ENCODE measurements around the gene XIST.
A peak's percentile ranks its signal among the peaks of the same experiment; 100 is the strongest.
"Not testable (repeated sequence)": the region's sequence is repeated elsewhere in the genome, so short reads cannot be mapped to it uniquely, and the experiment has no call there.

Gene XIST

GRCh38 chrX:73852467-73852866 is at the start of gene XIST:
Gene XIST (minus strand): TSS chrX:73852714.
- DNase-seq (ENCODE audit: low read depth in 2 of 2): peak in 1 of 2 donors; percentile 31

GRCh38 chrX:73898315-73898714 is 45.8 kb upstream of the XIST start:
- DNase-seq (ENCODE audit: low read depth in 2 of 2): not testable (repeated sequence)

- not testable (repeated sequence) for DNase-seq (ENCODE audit: low read depth in 2 of 2)
These were observed 40.1 kb upstream of the XIST start for GRCh38 chrX:73892515-73893090.

DNA sequence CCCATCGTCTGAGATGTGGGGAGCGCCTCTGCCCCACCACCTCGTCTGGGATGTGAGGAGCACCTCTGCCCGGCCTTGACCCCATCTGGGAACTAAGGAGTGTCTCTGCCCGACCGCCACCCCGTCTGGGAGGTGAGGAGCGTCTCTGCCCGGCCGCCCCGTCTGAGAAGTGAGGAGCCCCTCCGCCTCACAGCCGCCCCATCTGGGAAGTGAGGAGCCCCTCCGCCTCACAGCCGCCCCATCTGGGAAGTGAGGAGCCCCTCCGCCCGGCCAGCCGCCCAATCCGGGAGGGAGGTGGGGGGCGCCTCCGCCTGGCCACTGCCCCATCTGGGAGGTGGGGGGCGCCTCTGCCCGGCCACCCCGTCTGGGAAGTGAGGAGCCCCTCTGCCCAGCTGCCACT is 29.7 kb upstream of the XIST start:
- DNase-seq (ENCODE audit: low read depth in 2 of 2): not testable (repeated sequence)

GRCh38 chrX:73877687-73878086 is 25.2 kb upstream of the XIST start:
- no peak for DNase-seq (ENCODE audit: low read depth in 2 of 2)

GRCh38 chrX:73876911-73877310 is 24.4 kb upstream of the XIST start:
- no peak for DNase-seq (ENCODE audit: low read depth in 2 of 2)

- no peak for DNase-seq (ENCODE audit: low read depth in 2 of 2)
These were observed 16.4 kb upstream of the XIST start for GRCh38 chrX:73868916-73869315.

DNA sequence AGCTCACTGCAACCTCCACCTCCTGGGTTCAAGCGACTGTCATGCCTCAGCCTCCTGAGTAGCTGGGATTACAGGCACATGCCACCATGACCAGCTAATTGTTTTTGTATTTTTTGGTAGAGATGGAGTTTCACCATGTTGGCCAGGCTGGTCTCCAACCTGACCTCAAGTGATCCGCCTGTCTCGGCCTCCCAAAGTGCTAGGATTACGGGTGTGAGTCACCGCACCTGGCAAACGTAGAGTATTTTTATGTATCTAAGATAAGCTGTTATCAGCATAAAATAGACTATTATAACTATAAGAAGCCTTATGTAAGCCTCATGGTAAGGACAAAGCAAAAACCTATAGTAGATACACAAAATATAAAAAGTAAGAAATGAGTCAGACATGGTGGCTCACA is 14.6 kb upstream of the XIST start:
- no peak for DNase-seq (ENCODE audit: low read depth in 2 of 2)

- DNase-seq (ENCODE audit: low read depth in 2 of 2): no peak
These were observed 11.3 kb upstream of the XIST start for GRCh38 chrX:73863852-73864251.

GRCh38 chrX:73863268-73863667 is 10.8 kb upstream of the XIST start:
- no peak for DNase-seq (ENCODE audit: low read depth in 2 of 2)

GRCh38 chrX:73859622-73860021 is 7.1 kb upstream of the XIST start:
- no peak for DNase-seq (ENCODE audit: low read depth in 2 of 2)

- peak; percentile 24 to 38 for DNase-seq (ENCODE audit: low read depth in 2 of 2)
These were observed 3.0 kb upstream of the XIST start for GRCh38 chrX:73855546-73855945.

- DNase-seq (ENCODE audit: low read depth in 2 of 2): no peak
These were observed 492 bp downstream of the XIST start for GRCh38 chrX:73852022-73852421.

GRCh38 chrX:73851014-73852009 is 1.2 kb downstream of the XIST start:
- peak in 1 of 2 donors; percentile 47 for DNase-seq (ENCODE audit: low read depth in 2 of 2)

- no peak for DNase-seq (ENCODE audit: low read depth in 2 of 2)
These were observed 2.1 kb downstream of the XIST start for GRCh38 chrX:73850124-73851013.

DNA sequence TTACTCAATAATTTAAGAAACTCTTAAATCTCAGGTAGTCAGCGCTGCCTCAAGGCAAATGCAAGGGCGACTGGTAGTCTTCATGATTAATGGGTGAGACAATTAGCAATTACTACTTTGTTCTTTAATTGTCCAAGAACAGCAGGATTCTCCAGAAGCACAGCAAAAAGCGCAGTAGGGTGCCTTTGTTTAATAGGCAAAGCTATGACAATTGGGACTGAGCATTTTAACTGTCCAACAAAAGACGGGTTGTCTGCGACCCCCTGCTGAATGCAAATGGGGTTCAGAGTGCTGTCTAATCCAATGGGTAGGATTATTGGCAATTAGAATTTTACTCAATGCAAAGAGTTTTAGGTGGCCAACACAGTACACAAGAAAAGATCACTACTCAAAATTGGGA is 3.4 kb downstream of the XIST start:
- DNase-seq (ENCODE audit: low read depth in 2 of 2): no peak

DNA sequence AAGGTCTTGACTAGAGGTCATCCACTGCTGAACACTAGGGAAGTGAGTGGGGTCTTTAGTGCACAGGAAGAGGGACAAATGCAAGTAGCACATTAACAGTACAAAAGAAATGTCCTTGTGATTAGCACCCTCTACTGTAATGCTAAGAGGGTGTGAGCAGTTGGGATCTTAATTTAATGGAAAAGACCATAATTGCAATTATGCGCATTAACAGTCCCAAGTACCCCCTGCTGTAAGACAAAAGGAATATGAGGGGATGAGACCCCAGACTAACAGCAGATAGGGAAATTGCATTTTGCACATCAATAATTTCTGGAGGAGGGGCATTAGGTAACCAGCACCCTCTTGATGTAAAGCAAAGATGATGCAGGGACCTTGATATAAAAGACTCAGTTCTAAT is 4.5 kb downstream of the XIST start:
- no peak for DNase-seq (ENCODE audit: low read depth in 2 of 2)

DNA sequence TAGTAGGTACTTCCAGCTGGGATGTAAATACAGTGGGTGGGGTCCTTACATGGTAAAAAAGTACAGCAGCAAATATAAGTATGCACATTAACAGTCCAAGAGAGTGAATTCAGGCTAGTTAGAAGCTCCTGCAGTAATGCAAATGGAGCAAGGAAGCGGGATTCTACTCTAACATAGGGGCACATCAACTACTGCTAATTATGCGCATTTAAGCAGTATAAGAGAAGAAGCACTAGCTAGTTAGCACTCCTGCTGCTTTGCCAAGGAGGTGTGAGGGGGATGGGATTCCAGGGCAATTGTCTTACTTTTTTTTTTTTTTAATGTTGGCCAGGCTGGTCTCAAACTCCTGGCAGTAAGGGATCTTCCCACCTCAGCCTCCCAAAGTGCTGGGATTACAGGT is 5.4 kb downstream of the XIST start:
- DNase-seq (ENCODE audit: low read depth in 2 of 2): no peak

DNA sequence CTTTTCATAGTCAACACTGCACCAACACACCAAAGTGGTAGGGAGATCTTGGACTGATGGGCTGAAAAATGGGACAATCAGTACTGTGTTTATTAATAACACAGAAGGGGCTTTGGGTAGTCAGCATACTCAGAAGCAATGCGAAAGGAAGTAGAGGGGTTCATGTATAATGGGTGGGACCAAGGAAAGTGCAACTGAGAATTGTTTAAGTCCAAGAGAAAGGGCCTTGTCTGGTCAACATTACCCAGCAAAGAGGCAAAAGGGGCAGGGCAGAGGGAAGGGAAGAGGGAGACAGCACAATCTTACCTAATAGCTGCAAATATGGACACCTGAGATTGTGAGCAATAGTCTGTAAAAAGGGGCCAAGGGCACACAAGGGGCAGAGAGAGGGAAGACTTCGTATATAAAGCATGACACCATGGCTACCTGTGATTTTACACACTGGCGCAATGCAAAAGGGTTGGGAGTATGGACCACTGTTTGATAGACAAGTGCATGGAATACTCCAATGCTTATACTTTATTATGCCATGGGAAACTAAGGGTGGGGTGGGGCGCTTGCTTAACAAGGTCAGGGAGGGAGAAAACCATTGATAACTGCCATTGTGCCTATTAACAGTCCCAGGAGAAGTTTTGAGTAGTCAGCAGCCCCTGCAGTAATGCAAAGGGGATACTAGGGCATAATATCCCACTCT is 9.8 kb downstream of the XIST start:
- DNase-seq (ENCODE audit: low read depth in 2 of 2): no peak

GRCh38 chrX:73841337-73841736 is 11.2 kb downstream of the XIST start:
- no peak for DNase-seq (ENCODE audit: low read depth in 2 of 2)

DNA sequence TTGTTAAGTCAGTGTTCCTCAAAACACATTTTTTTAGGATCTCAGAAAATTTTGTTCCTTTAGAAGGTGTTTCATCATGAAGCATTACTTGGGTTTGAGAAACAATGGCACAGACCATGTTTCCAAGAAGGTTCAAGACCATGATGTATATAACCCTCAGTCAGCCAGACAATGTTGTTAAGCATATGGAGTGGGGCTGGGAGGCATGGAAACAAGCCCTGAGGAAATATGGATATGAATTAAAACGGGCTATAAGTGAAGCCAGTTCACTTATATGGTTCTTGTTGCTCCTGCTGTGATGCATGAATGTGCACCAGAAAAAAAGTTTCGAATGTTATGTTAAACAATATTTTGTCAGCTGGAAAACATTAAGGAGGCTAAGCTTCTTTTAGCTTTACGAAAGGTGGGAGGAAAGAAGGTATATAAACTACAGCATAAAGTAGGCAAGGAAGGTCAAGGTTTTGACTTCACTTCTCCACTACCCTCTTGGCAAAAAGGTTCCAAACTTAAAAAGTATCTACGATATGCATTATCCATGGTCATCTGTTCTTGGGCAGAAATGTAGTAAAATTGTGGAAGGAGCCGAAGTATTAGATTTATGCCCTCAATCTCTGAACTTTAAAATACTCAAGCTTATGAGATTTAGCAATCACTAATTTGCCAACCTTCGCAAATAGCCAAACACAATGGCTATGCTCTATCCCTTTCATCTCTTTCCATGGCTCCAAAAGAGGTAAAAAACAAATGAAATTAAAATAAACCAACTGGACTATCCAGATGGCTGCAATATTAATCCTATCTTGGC is 12.2 kb downstream of the XIST start:
- no peak for DNase-seq (ENCODE audit: low read depth in 2 of 2)

Data from stimulated activated CD8-positive, alpha-beta memory T cell treated with anti-CD3 and anti-CD28 coated beads, Interleukin-2, amount 100 ng/mL, for 1 hour (primary cell).